CD14-positive monocyte (primary cell): ENCODE measurements around the gene ABTB1. TPM values are rescaled to one million over a fixed set of nuclear protein-coding genes. Genes with fewer than 3 reads are reported as not detected.

Source experiments
- DNase-seq, 3 donors: peaks; one replicate each; pipeline ENCODE4 v3.0.0-alpha.2; 2011 to 2022
- H2AFZ ChIP-seq: 2 replicates; pipeline ENCODE4 v1.6.0; 2012; ENCODE audit warnings: mild to moderate bottlenecking, low read depth, low read length, inconsistent platforms; ENCODE audit not compliant: insufficient read depth, poor library complexity, severe bottlenecking
- H3K27ac ChIP-seq, 2 donors: 1 replicate in 1 of 2; 2 replicates in 1 of 2; pipeline ENCODE4 v1.5.1; 2012 to 2013; ENCODE audit warnings: low read length in 2 of 2, control low read depth in 1 of 2, inconsistent platforms in 1 of 2, low read depth in 1 of 2, mild to moderate bottlenecking in 1 of 2
- H3K27me3 ChIP-seq, 2 donors: one replicate each; pipeline versions ENCODE4 v1.6.0 to v1.6.1; 2011 to 2013; ENCODE audit warnings: low read length in 2 of 2; ENCODE audit not compliant: control insufficient read depth in 2 of 2, insufficient read depth in 2 of 2
- H3K36me3 ChIP-seq, 2 donors: replicated peaks in 1 of 2; 1 replicate in 1 of 2; 2 replicates in 1 of 2; pipeline versions ENCODE4 v1.5.1 to v1.6.1; 2012 to 2013; ENCODE audit warnings: low read length in 2 of 2, control low read depth in 1 of 2, inconsistent platforms in 1 of 2, mild to moderate bottlenecking in 1 of 2; ENCODE audit not compliant: insufficient read depth in 2 of 2, control insufficient read depth in 1 of 2
- H3K4me1 ChIP-seq, 2 donors: 1 replicate in 1 of 2; 2 replicates in 1 of 2; pipeline versions ENCODE4 v1.5.1 to v1.6.1; 2012 to 2013; ENCODE audit warnings: low read length in 2 of 2, control low read depth in 1 of 2, inconsistent platforms in 1 of 2, mild to moderate bottlenecking in 1 of 2, moderate library complexity in 1 of 2; ENCODE audit not compliant: insufficient read depth in 2 of 2, control insufficient read depth in 1 of 2
- H3K4me2 ChIP-seq: replicated peaks from 2 replicates; pipeline ENCODE3; 2012; ENCODE audit warnings: low read length, moderate library complexity, mild to moderate bottlenecking; ENCODE audit not compliant: poor library complexity, severe bottlenecking; ENCODE audit errors: extremely low read depth
- H3K4me3 ChIP-seq, 3 experiments: fragments of 200-600 bp in 1 of 3; sonication (generic) in 1 of 3; replicated peaks in 1 of 3; 1 replicate in 2 of 3; 2 replicates in 1 of 3; pipeline ENCODE4 v1.5.1; 2011 to 2013; ENCODE audit warnings: low read length in 3 of 3, mild to moderate bottlenecking in 3 of 3, control low read depth in 2 of 3, low read depth in 2 of 3, inconsistent platforms in 1 of 3, moderate library complexity in 1 of 3
- H3K79me2 ChIP-seq: 2 replicates; pipeline ENCODE4 v1.6.0; 2012; ENCODE audit warnings: mild to moderate bottlenecking, control low read depth, inconsistent platforms, low read length, moderate library complexity; ENCODE audit not compliant: insufficient read depth
- H3K9ac ChIP-seq: 2 replicates; pipeline ENCODE4 v1.6.0; 2017; ENCODE audit warnings: low read length, mild to moderate bottlenecking; ENCODE audit not compliant: insufficient read depth, poor library complexity, severe bottlenecking
- H3K9me3 ChIP-seq, 2 donors: replicated peaks in 1 of 2; 1 replicate in 1 of 2; 2 replicates in 1 of 2; pipeline versions ENCODE4 v1.5.1 to v1.6.1; 2012 to 2013; ENCODE audit warnings: low read length in 2 of 2, control low read depth in 1 of 2; ENCODE audit not compliant: control insufficient read depth in 1 of 2, insufficient read depth in 1 of 2
- H4K20me1 ChIP-seq: 2 replicates; pipeline ENCODE4 v1.6.0; 2012; ENCODE audit warnings: mild to moderate bottlenecking, low read length, control low read depth, moderate library complexity; ENCODE audit not compliant: insufficient read depth
- H3K27ac Mint-ChIP-seq, 7 donors: one replicate each; pipeline ENCODE4 v1.8.0; 2020; ENCODE audit warnings: mild to moderate bottlenecking in 7 of 7, mixed read lengths in 7 of 7, moderate library complexity in 6 of 7, inconsistent platforms in 2 of 7
- H3K27me3 Mint-ChIP-seq, 3 donors: one replicate each; pipeline ENCODE4 v1.8.0; 2021 to 2022; ENCODE audit warnings: low read depth in 3 of 3, mild to moderate bottlenecking in 3 of 3, mixed read lengths in 3 of 3, moderate library complexity in 3 of 3, inconsistent platforms in 1 of 3
- H3K36me3 Mint-ChIP-seq, 2 donors: one replicate each; pipeline ENCODE4 v1.8.0; 2020; ENCODE audit warnings: mixed read lengths in 2 of 2, inconsistent platforms in 1 of 2, mild to moderate bottlenecking in 1 of 2
- H3K4me1 Mint-ChIP-seq: one replicate; pipeline ENCODE4 v1.8.0; 2020; ENCODE audit warnings: mild to moderate bottlenecking, mixed read lengths
- H3K4me3 Mint-ChIP-seq, 2 donors: one replicate each; pipeline ENCODE4 v1.8.0; 2020; ENCODE audit warnings: mild to moderate bottlenecking in 2 of 2, mixed read lengths in 2 of 2, moderate library complexity in 1 of 2
- H3K9me3 Mint-ChIP-seq, 7 donors: one replicate each; pipeline ENCODE4 v1.8.0; 2020 to 2022; ENCODE audit warnings: mixed read lengths in 7 of 7, mild to moderate bottlenecking in 6 of 7, moderate library complexity in 6 of 7, inconsistent platforms in 2 of 7
- CTCF ChIP-seq: fragments of 200-600 bp; IDR thresholded peaks from one replicate; pipeline ENCODE4 v1.8.0; 2022; ENCODE audit warnings: antibody characterized with exemption, mild to moderate bottlenecking
- WGBS: methylation state at CpG from one replicate; pipeline ENCODE4 v1.1.5; 2013; ENCODE audit warnings: missing lambda C conversion rate; ENCODE audit not compliant: insufficient coverage; 5-methylcytosine and 5-hydroxymethylcytosine counted together
- intact Hi-C, 2 donors: fragments of 100-400 bp; cut with micrococcal nuclease; formaldehyde crosslinking; loops; one replicate each; pipeline versions ENCODE4 v1.15.0 to v1.15.1; 2023
- polyA plus RNA-seq, 3 donors: library from polyadenylated mRNA; depleted of rRNA in 1 of 3; unstranded in 2 of 3; stranded (reverse) in 1 of 3; fragments of 300-500 nt in 2 of 3; fragments of >200 nt in 1 of 3; fragmentation: Illumina TruSeq in 2 of 3; gene quantifications; 1 replicate in 2 of 3; 2 replicates in 1 of 3; pipeline ENCODE4 v1.2.3, GENCODE V29; 2012 to 2021

Gene ABTB1
- polyA plus RNA-seq, 3 donors, result 107 to 246 (median 118) TPM

GRCh38 chr3:127691489-127691888 lies 18.7 kb downstream of the ABTB1 start:
- TF ChIP-seq CTCF, result no peak
- H3K27ac Mint-ChIP-seq, result peak overlapping the region in 2 of 7 donors; percentile 2 to 70
- Histone ChIP-seq H4K20me1 (no peaks in the 10 kb centered on the region), H3K36me3 (no peaks in the 10 kb centered on the region), H3K79me2 (no peaks in the 10 kb centered on the region), H3K4me1 (peaks cover 2 to 3% of the 10 kb centered on the region in 2 donors), H3K9ac (no peak overlapping the region), H3K27ac (no peak overlapping the region), H2AFZ (no peak overlapping the region), H3K4me3 (no peak overlapping the region), H3K27me3 (no peaks in the 10 kb centered on the region), H3K4me2 (no peak overlapping the region), H3K9me3 (no peaks in the 10 kb centered on the region)
- no peaks in the 10 kb centered on the region for H3K36me3 Mint-ChIP-seq
- no peak for DNase-seq
- intact Hi-C loops, result loop anchor here in 1 of 2 donors (5.0 kb wide), 1 partner anchor 131 kb away; the partner anchor contains the start of gene MGLL
- peaks cover 0 to 1% (median 1%) of the 10 kb centered on the region in 3 donors for H3K27me3 Mint-ChIP-seq
- 73% methylated on average over 3 of the region's 8 CpGs for WGBS
- H3K4me3 Mint-ChIP-seq, result no peak overlapping the region
- H3K9me3 Mint-ChIP-seq, result no peaks in the 10 kb centered on the region
- peaks cover 6% of the 10 kb centered on the region for H3K4me1 Mint-ChIP-seq

DNA sequence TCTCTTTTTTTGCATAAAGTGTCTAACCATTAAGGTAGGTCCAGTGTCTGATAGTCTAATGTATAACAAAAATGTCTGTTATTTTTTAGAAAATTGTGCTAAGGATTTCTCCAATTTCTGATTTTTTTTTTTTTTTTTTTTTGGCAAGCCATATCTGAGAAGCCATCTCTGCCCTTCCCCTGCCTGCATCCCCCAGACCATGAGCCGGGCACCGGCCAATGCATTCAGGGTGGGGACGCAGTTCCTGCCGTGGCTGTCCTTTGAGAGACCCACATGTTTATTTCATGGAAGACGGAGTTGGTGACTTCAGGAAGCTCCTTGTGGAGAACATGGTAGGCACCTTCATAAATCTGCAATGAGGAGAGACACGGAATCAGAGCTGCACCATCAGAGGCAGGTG lies 19.2 kb downstream of the ABTB1 start:
- H3K9ac ChIP-seq, result no peak overlapping the region
- 94% methylated on average over 6 of the region's 6 CpGs for WGBS
- intact Hi-C loops, result loop anchor here in 1 of 2 donors (5.0 kb wide), 1 partner anchor 130 kb away; the partner anchor contains the start of gene MGLL
- no peak overlapping the region for H3K4me3 ChIP-seq
- no peaks in the 10 kb centered on the region for H3K9me3 ChIP-seq
- H3K4me1 Mint-ChIP-seq, result peaks cover 11% of the 10 kb centered on the region
- no peak for DNase-seq
- no peak for TF ChIP-seq CTCF
- H3K4me1 ChIP-seq, result peaks cover 7 to 8% of the 10 kb centered on the region in 2 donors
- no peak overlapping the region for H3K27ac ChIP-seq
- no peaks in the 10 kb centered on the region for H3K36me3 Mint-ChIP-seq
- H3K4me2 ChIP-seq, result no peak overlapping the region
- no peaks in the 10 kb centered on the region for H3K36me3 ChIP-seq
- peaks cover 0 to 1% (median 1%) of the 10 kb centered on the region in 3 donors for H3K27me3 Mint-ChIP-seq
- no peaks in the 10 kb centered on the region for H3K79me2 ChIP-seq
- H2AFZ ChIP-seq, result no peak overlapping the region
- peak overlapping the region in 1 of 7 donors; percentile 7 for H3K27ac Mint-ChIP-seq
- no peaks in the 10 kb centered on the region for H3K9me3 Mint-ChIP-seq
- no peaks in the 10 kb centered on the region for H4K20me1 ChIP-seq
- H3K27me3 ChIP-seq, result no peaks in the 10 kb centered on the region
- H3K4me3 Mint-ChIP-seq, result no peak overlapping the region
